Measurements from ENCODE around the gene AKNAD1.
A peak's percentile ranks its signal among the peaks of the same experiment; 100 is the strongest.
"Not testable (repeated sequence)": the region's sequence is repeated elsewhere in the genome, so short reads cannot be mapped to it uniquely, and the experiment has no call there.

The AKNAD1 gene

GRCh38 chr1:108856994-108857393 is at the start of gene AKNAD1:
TSS of gene AKNAD1 (minus strand) at chr1:108857094. CDS start at chr1:108852664, 4,430 bp downstream.
- Mint-ChIP-seq H3K4me1 (peaks cover 7% of the 10 kb centered on the region), H3K4me3 (no peak within 1 kb of the TSS), H3K27ac (no peak within 1 kb of the TSS), H3K27me3 (peaks cover 32% of the 10 kb centered on the region), H3K9me3 (no peaks in the 10 kb centered on the region)
- ATAC-seq: no peak
- no peak for DNase-seq

GRCh38 chr1:108901106-108901505 is 44.2 kb upstream of the AKNAD1 start:
- no peak for DNase-seq
- no peaks in the 10 kb centered on the region for H3K27me3 Mint-ChIP-seq
- ATAC-seq: no peak
- peak overlapping the region in 1 of 2 donors; percentile 68 for H3K27ac Mint-ChIP-seq
- no peaks in the 10 kb centered on the region for H3K9me3 Mint-ChIP-seq
- no peak overlapping the region for H3K4me3 Mint-ChIP-seq
- H3K4me1 Mint-ChIP-seq: no peaks in the 10 kb centered on the region

- Mint-ChIP-seq H3K4me3 (no peak overlapping the region), H3K9me3 (no peaks in the 10 kb centered on the region), H3K27ac (no peak overlapping the region), H3K4me1 (no peaks in the 10 kb centered on the region), H3K27me3 (no peaks in the 10 kb centered on the region)
- ATAC-seq: peak; percentile 72
- peak in 1 of 2 donors; percentile 23 for DNase-seq
Observed at GRCh38 chr1:108897865-108898720, 41.2 kb upstream of the AKNAD1 start.

GRCh38 chr1:108896146-108897145 is 39.6 kb upstream of the AKNAD1 start:
- ATAC-seq (no peak), DNase-seq (no peak)
- Mint-ChIP-seq H3K27ac (no peak overlapping the region), H3K27me3 (no peaks in the 10 kb centered on the region), H3K9me3 (no peaks in the 10 kb centered on the region), H3K4me3 (no peak overlapping the region), H3K4me1 (no peaks in the 10 kb centered on the region)

- H3K4me3 Mint-ChIP-seq: no peak overlapping the region
- H3K27ac Mint-ChIP-seq: no peak overlapping the region
- H3K27me3 Mint-ChIP-seq: peaks cover 5% of the 10 kb centered on the region
Observed at GRCh38 chr1:108893141-108893530, 36.2 kb upstream of the AKNAD1 start.

GRCh38 chr1:108892356-108893140 is 35.7 kb upstream of the AKNAD1 start:
- no peaks in the 10 kb centered on the region for H3K4me1 Mint-ChIP-seq
- DNase-seq: no peak
- no peaks in the 10 kb centered on the region for H3K9me3 Mint-ChIP-seq
- no peak overlapping the region for H3K27ac Mint-ChIP-seq
- no peak overlapping the region for H3K4me3 Mint-ChIP-seq
- ATAC-seq: no peak
- H3K27me3 Mint-ChIP-seq: peaks cover 5% of the 10 kb centered on the region

More at GRCh38 chr1:108893141-108893530, 36.2 kb upstream of the AKNAD1 start:
- DNase-seq (no peak), ATAC-seq (no peak)
- H3K4me1 Mint-ChIP-seq: no peaks in the 10 kb centered on the region
- H3K9me3 Mint-ChIP-seq: no peaks in the 10 kb centered on the region

- no peak for ATAC-seq
Observed at GRCh38 chr1:108889706-108890384, 33.0 kb upstream of the AKNAD1 start.

GRCh38 chr1:108889006-108889645 is 32.2 kb upstream of the AKNAD1 start:
- H3K27me3 Mint-ChIP-seq, H3K4me1 Mint-ChIP-seq: not testable (repeated sequence)

More at GRCh38 chr1:108889706-108890384, 33.0 kb upstream of the AKNAD1 start:
- Mint-ChIP-seq H3K27ac (no peak overlapping the region), H3K9me3 (no peaks in the 10 kb centered on the region), H3K27me3 (peaks cover 5% of the 10 kb centered on the region), H3K4me3 (no peak overlapping the region), H3K4me1 (no peaks in the 10 kb centered on the region)
- DNase-seq: no peak

GRCh38 chr1:108886292-108886691 is 29.4 kb upstream of the AKNAD1 start:
- ATAC-seq (no peak), DNase-seq (no peak)
- Mint-ChIP-seq H3K27me3 (peaks cover 5% of the 10 kb centered on the region), H3K9me3 (no peaks in the 10 kb centered on the region), H3K4me3 (no peak overlapping the region), H3K27ac (no peak overlapping the region), H3K4me1 (no peaks in the 10 kb centered on the region)

More at GRCh38 chr1:108889006-108889645, 32.2 kb upstream of the AKNAD1 start:
- not testable (repeated sequence) for DNase-seq, H3K9me3 Mint-ChIP-seq, H3K4me3 Mint-ChIP-seq, ATAC-seq
- H3K27ac Mint-ChIP-seq: peak overlapping the region in 1 of 2 donors; percentile 23

- Mint-ChIP-seq H3K9me3 (no peaks in the 10 kb centered on the region), H3K27me3 (peaks cover 5% of the 10 kb centered on the region), H3K4me1 (no peaks in the 10 kb centered on the region), H3K4me3 (no peak overlapping the region), H3K27ac (no peak overlapping the region)
- ATAC-seq: no peak
- DNase-seq: no peak
Observed at GRCh38 chr1:108884968-108885367, 28.1 kb upstream of the AKNAD1 start.

GRCh38 chr1:108882837-108883236 is 25.9 kb upstream of the AKNAD1 start:
- peaks cover 4% of the 10 kb centered on the region for H3K27me3 Mint-ChIP-seq
- DNase-seq (no peak), ATAC-seq (no peak)
- H3K4me1 Mint-ChIP-seq: peaks cover 3% of the 10 kb centered on the region
- no peak overlapping the region for H3K27ac Mint-ChIP-seq
- H3K4me3 Mint-ChIP-seq: no peak overlapping the region
- no peaks in the 10 kb centered on the region for H3K9me3 Mint-ChIP-seq

- no peak for DNase-seq
- Mint-ChIP-seq H3K4me1 (peaks cover 8% of the 10 kb centered on the region), H3K27me3 (peaks cover 8% of the 10 kb centered on the region), H3K4me3 (no peak overlapping the region), H3K9me3 (no peaks in the 10 kb centered on the region), H3K27ac (no peak overlapping the region)
- no peak for ATAC-seq
Observed at GRCh38 chr1:108881369-108881768, 24.5 kb upstream of the AKNAD1 start.

- Mint-ChIP-seq H3K27ac (no peak overlapping the region), H3K4me3 (no peak overlapping the region), H3K9me3 (no peaks in the 10 kb centered on the region), H3K27me3 (peaks cover 8% of the 10 kb centered on the region), H3K4me1 (peaks cover 12% of the 10 kb centered on the region)
- ATAC-seq (no peak), DNase-seq (no peak)
Observed at GRCh38 chr1:108880850-108881249, 24.0 kb upstream of the AKNAD1 start.

GRCh38 chr1:108878678-108879077 is 21.8 kb upstream of the AKNAD1 start:
- DNase-seq: no peak
- Mint-ChIP-seq H3K9me3 (no peaks in the 10 kb centered on the region), H3K4me3 (no peak overlapping the region), H3K27me3 (peaks cover 16% of the 10 kb centered on the region), H3K27ac (no peak overlapping the region), H3K4me1 (peaks cover 12% of the 10 kb centered on the region)
- no peak for ATAC-seq
